K562 (cell line): ENCODE measurements around the gene RPL9. TPM values are rescaled to one million over a fixed set of nuclear protein-coding genes. Genes with fewer than 3 reads are reported as not detected.

Experiments used
- ATAC-seq: fragments of 200-7000 bp; cut with Tn5 transposase; 3 replicates; pipeline ENCODE4 v1.9.1; 2020; ENCODE audit warnings: moderate library complexity
- BruUV-seq: library from RNA; stranded (reverse); fragments of 400-500 nt; replicated peaks from 2 replicates; lab custom pipeline; 2021; lab: Mats Ljungman, UMichigan
- CTCF ChIA-PET: fragments of 300-600 bp; formaldehyde crosslinking; extraction: SDS; loops from one replicate; lab custom pipeline; 2021; ENCODE audit warnings: low intra/inter-chr PET ratio; lab: Yijun Ruan, JAX
- POLR2A ChIA-PET: fragments of 300-600, 350-650 bp; sonication (Branson Sonifier 250); formaldehyde crosslinking; extraction: SDS; loops from one replicate; lab custom pipeline; 2021; ENCODE audit warnings: antibody characterized with exemption, inconsistent platforms; lab: Yijun Ruan, JAX
- DNase-seq, 4 experiments: peaks; one replicate each; pipeline versions ENCODE4 v3.0.0 to v3.0.0-alpha.2; 2011 to 2018; ENCODE audit warnings: low spot score in 3 of 4, mixed read lengths in 3 of 4; ENCODE audit errors: extremely low read depth in 1 of 4
- FAIRE-seq: peaks from 2 replicates; lab custom pipeline; 2011; peaks lifted over from hg19 to GRCh38; lab: Jason Lieb, UNC
- H2AFZ ChIP-seq: 2 replicates; pipeline ENCODE4 v1.6.0; 2011; ENCODE audit warnings: low read depth, low read length, control low read depth, inconsistent platforms
- H3K27ac ChIP-seq: fragments of 200-600 bp; 3 replicates; pipeline ENCODE4 v1.8.0; 2011; ENCODE audit warnings: low read depth, mild to moderate bottlenecking, control low read depth, inconsistent platforms, low read length, moderate library complexity, mixed read lengths; ENCODE audit errors: extremely low read depth
- H3K27me3 ChIP-seq, 2 experiments: fragments of 300-600 bp in 1 of 2; 2 replicates in 1 of 2; 3 replicates in 1 of 2; pipeline versions ENCODE4 v1.6.0 to v1.8.0; 2011; ENCODE audit warnings: inconsistent platforms in 2 of 2, low read length in 2 of 2, mild to moderate bottlenecking in 1 of 2, mixed read lengths in 1 of 2, moderate library complexity in 1 of 2; ENCODE audit not compliant: control insufficient read depth in 2 of 2, insufficient read depth in 2 of 2
- H3K36me3 ChIP-seq: fragments of 300-600 bp; 3 replicates; pipeline ENCODE4 v1.8.0; 2011; ENCODE audit warnings: mild to moderate bottlenecking, low read length, inconsistent platforms; ENCODE audit not compliant: control insufficient read depth, insufficient read depth
- H3K4me1 ChIP-seq, 2 experiments: fragments of 200-600 bp in 1 of 2; replicated peaks in 1 of 2; 2 replicates in 1 of 2; 3 replicates in 1 of 2; pipeline versions ENCODE4 v1.5.1 to v1.8.0; 2011; ENCODE audit warnings: inconsistent platforms in 2 of 2, low read length in 2 of 2, mild to moderate bottlenecking in 1 of 2, mixed read lengths in 1 of 2, moderate library complexity in 1 of 2; ENCODE audit not compliant: control insufficient read depth in 2 of 2, insufficient read depth in 2 of 2
- H3K4me2 ChIP-seq: 2 replicates; pipeline ENCODE4 v1.6.1; 2011; ENCODE audit warnings: low read length, control low read depth, inconsistent platforms, mixed read lengths; ENCODE audit not compliant: insufficient read depth
- H3K4me3 ChIP-seq: fragments of 200-600 bp; sonication (generic), shearing (Covaris generic); 2 replicates; pipeline ENCODE4 v1.5.1; 2016; ENCODE audit warnings: control low read depth, inconsistent platforms
- H3K79me2 ChIP-seq: fragments of 200-600 bp; 3 replicates; pipeline ENCODE4 v1.8.0; 2011; ENCODE audit warnings: low read length, inconsistent platforms; ENCODE audit not compliant: control insufficient read depth, insufficient read depth
- H3K9ac ChIP-seq, 2 experiments: 2 replicates each; pipeline versions ENCODE4 v1.6.0 to v1.6.1; 2011; ENCODE audit warnings: low read depth in 2 of 2, low read length in 2 of 2, control low read depth in 1 of 2, inconsistent platforms in 1 of 2, mild to moderate bottlenecking in 1 of 2, mixed read lengths in 1 of 2; ENCODE audit not compliant: insufficient read depth in 1 of 2
- H3K9me1 ChIP-seq: one replicate; pipeline ENCODE4 v1.6.0; 2011; ENCODE audit warnings: inconsistent platforms, mild to moderate bottlenecking, low read length, moderate library complexity; ENCODE audit not compliant: control insufficient read depth, insufficient read depth
- H3K9me3 ChIP-seq: replicated peaks from 2 replicates; pipeline ENCODE4 v1.5.1; 2011; ENCODE audit warnings: low read depth, low read length, inconsistent platforms; ENCODE audit not compliant: control insufficient read depth, insufficient read depth
- H4K20me1 ChIP-seq: replicated peaks from 2 replicates; pipeline ENCODE4 v1.6.1; 2011; ENCODE audit warnings: low read length, inconsistent platforms, mixed read lengths; ENCODE audit not compliant: control insufficient read depth, insufficient read depth
- BDP1 ChIP-seq: IDR thresholded peaks from 3 replicates; pipeline ENCODE4 v1.6.1; 2011; ENCODE audit not compliant: insufficient read length, insufficient read depth
- FOXJ3 ChIP-seq: sonication (generic); formaldehyde crosslinking; IDR thresholded peaks from 2 replicates; pipeline ENCODE4 v1.4.0; 2020; ENCODE audit warnings: mild to moderate bottlenecking, missing genetic modification reagents
- FOXM1 ChIP-seq, 2 experiments: fragments of 450-650 bp in 1 of 2; sonication (generic) in 1 of 2; formaldehyde crosslinking in 1 of 2; IDR thresholded peaks; 2 replicates each; pipeline versions ENCODE4 v1.6.1 to v1.9.0; 2017 to 2022; ENCODE audit warnings: low read depth in 2 of 2, mild to moderate bottlenecking in 2 of 2, missing genetic modification reagents in 1 of 2, moderate library complexity in 1 of 2
- HMBOX1 ChIP-seq: sonication (generic); IDR thresholded peaks from 2 replicates; pipeline ENCODE4 v1.6.1; 2016
- MTF1 ChIP-seq: fragments of 250-450 bp; sonication (Bioruptor Pico); IDR thresholded peaks from 2 replicates; pipeline ENCODE4 v1.9.0; 2021; ENCODE audit warnings: moderate library complexity, mild to moderate bottlenecking, inconsistent platforms, borderline replicate concordance
- NCOA1 ChIP-seq: fragments of 450-650 bp; IDR thresholded peaks from 2 replicates; pipeline ENCODE4 v1.6.1; 2016; ENCODE audit warnings: low read depth
- PML ChIP-seq: IDR thresholded peaks from 2 replicates; pipeline ENCODE4 v1.6.1; 2012; ENCODE audit warnings: low read length, inconsistent platforms
- PTBP1 ChIP-seq: fragments of 200-400 bp; formaldehyde crosslinking; IDR thresholded peaks from 2 replicates; pipeline ENCODE4 v1.6.1; 2017; ENCODE audit warnings: low read depth, low read length
- SMAD4 ChIP-seq: fragments of 250-450 bp; sonication (Bioruptor Pico); conservative IDR thresholded peaks from 2 replicates; pipeline ENCODE4 v1.8.0; 2021; ENCODE audit warnings: inconsistent platforms, mild to moderate bottlenecking, moderate library complexity
- SMARCC2 ChIP-seq: fragments of 450-650 bp; IDR thresholded peaks from 2 replicates; pipeline ENCODE4 v1.6.1; 2017; ENCODE audit warnings: antibody characterized with exemption, moderate library complexity, mild to moderate bottlenecking, low read depth
- TCF7 ChIP-seq: sonication (generic); IDR thresholded peaks from 2 replicates; pipeline ENCODE4 v1.6.1; 2016; ENCODE audit warnings: antibody characterized with exemption, borderline replicate concordance
- TFAM ChIP-seq: fragments of 250-450 bp; sonication (Bioruptor Pico); conservative IDR thresholded peaks from 2 replicates; pipeline ENCODE4 v1.5.0; 2021; ENCODE audit warnings: mild to moderate bottlenecking, moderate library complexity
- THRAP3 ChIP-seq: fragments of 450-650 bp; IDR thresholded peaks from 2 replicates; pipeline ENCODE4 v1.6.1; 2016; ENCODE audit warnings: mild to moderate bottlenecking, inconsistent platforms, borderline replicate concordance
- VEZF1 ChIP-seq: fragments of 200-800 bp; sonication (Bioruptor generic); IDR thresholded peaks from 2 replicates; pipeline ENCODE4 v1.6.1; 2017; ENCODE audit warnings: missing genetic modification characterization, missing compliant biosample characterization
- ZBED1 ChIP-seq: IDR thresholded peaks from 2 replicates; pipeline ENCODE4 v1.6.1; 2014
- ZBTB49 ChIP-seq: sonication (generic); formaldehyde crosslinking; IDR thresholded peaks from 2 replicates; pipeline ENCODE4 v1.8.0; 2022; ENCODE audit warnings: missing genetic modification reagents, mild to moderate bottlenecking, borderline replicate concordance
- ZNF384 ChIP-seq: IDR thresholded peaks from 2 replicates; pipeline ENCODE4 v1.6.1; 2012; ENCODE audit warnings: low read depth, low read length, improper control_type of control experiment
- WGBS: fragments of 100-300 bp; shearing (Covaris generic); methylation state at CpG from one replicate; pipeline ENCODE4 v1.1.6; 2016; ENCODE audit warnings: low coverage, mixed read lengths; ENCODE audit not compliant: insufficient coverage; ENCODE audit errors: missing lambda C conversion rate; 5-methylcytosine and 5-hydroxymethylcytosine counted together
- in situ Hi-C: fragments of 300-500 bp; cut with MboI; formaldehyde crosslinking; loops from 4 replicates; pipeline ENCODE4 v1.15.0; 2018; ENCODE audit warnings: inconsistent platforms, mixed read lengths
- intact Hi-C: fragments of 100-400 bp; cut with micrococcal nuclease; formaldehyde crosslinking; loops from 2 replicates; pipeline ENCODE4 v1.14.2; 2022
- polyA plus RNA-seq, 8 experiments: library from polyadenylated mRNA; depleted of rRNA in 4 of 8; stranded (reverse) in 5 of 8; unstranded in 3 of 8; fragments of >200 nt; fragmentation: Nextera tagmentation in 2 of 8; fragmentation: Illumina TruSeq in 1 of 8; extraction: Ambion mirVana in 2 of 8; extraction: Trizol in 1 of 8; gene quantifications; 2 replicates each; pipeline versions ENCODE4 v1.2.1 to v1.2.3, GENCODE V29; 2011 to 2014; ENCODE audit warnings: inconsistent platforms in 1 of 8, missing spikeins in 1 of 8
- total RNA-seq, 7 experiments: library from RNA; depleted of rRNA in 6 of 7; stranded (reverse); fragments of >200 nt in 6 of 7; fragmentation: Illumina TruSeq in 2 of 7; extraction: Trizol in 2 of 7; gene quantifications; 2 replicates each; pipeline versions ENCODE4 v1.2.1 to v1.2.3, GENCODE V29; 2011 to 2021; ENCODE audit warnings: low replicate concordance in 1 of 7

Gene RPL9
- total and polyA plus RNA-seq, 9 of the 15 experiments (the other 6 are each of a cell fraction or from before 2014, with no cell fraction given), result 1,925 to 5,178 (median 3,033) TPM

- ATAC-seq (no peak), DNase-seq (no peak), FAIRE-seq (no peak)
- 59% methylated on average over 1 of the region's 1 CpG for WGBS
- Histone ChIP-seq H4K20me1 (no peaks in the 10 kb centered on the region), H3K79me2 (no peaks in the 10 kb centered on the region), H3K4me3 (no peak overlapping the region), H3K9ac (no peak overlapping the region), H3K9me3 (no peaks in the 10 kb centered on the region), H3K4me1 (no peaks in the 10 kb centered on the region), H3K36me3 (peaks cover 76% of the 10 kb centered on the region), H3K4me2 (no peak overlapping the region), H3K27me3 (no peaks in the 10 kb centered on the region), H3K9me1 (no peaks in the 10 kb centered on the region), H3K27ac (no peak overlapping the region), H2AFZ (no peak overlapping the region)
- CTCF ChIA-PET, result no interaction called here
- TF ChIP-seq PTBP1 (no peak), VEZF1 (CRISPR knock-in tag) (no peak), MTF1 (CRISPR knock-in tag) (no peak), NCOA1 (no peak), SMAD4 (CRISPR knock-in tag) (no peak), SMARCC2 (no peak), THRAP3 (no peak), ZNF384 (no peak), FOXM1 (IDR thresholded peaks at IDR 0.05; ENCODE audit: low read depth) (no peak), FOXM1 (CRISPR knock-in tag; IDR thresholded peaks at IDR 0.05; ENCODE audit: low read depth) (no peak), ZBTB49 (CRISPR knock-in tag) (no peak), FOXJ3 (CRISPR knock-in tag) (no peak), BDP1 (no peak), ZBED1 (no peak), HMBOX1 (no peak), TCF7 (no peak), PML (no peak), TFAM (CRISPR knock-in tag) (no peak)
- BruUV-seq, result no TSS peak
- in situ Hi-C loops (no loop called here), intact Hi-C loops (no loop called here)
- POLR2A ChIA-PET, result interaction anchor here (0.5 to 1.3 kb wide), 3 partner anchors 15 to 466 kb away, joined by 3 to 4 read pairs (median 3); no protein-coding TSS in a partner anchor
Measured at GRCh38 chr4:39505581-39505980, 46.9 kb upstream of the RPL9 start.
